Measurements from ENCODE around the gene DOK6.
"Not testable (repeated sequence)": the region's sequence is repeated elsewhere in the genome, so short reads cannot be mapped to it uniquely, and the experiment has no call there.

The DOK6 gene

GRCh38 chr18:69870736-69871135 is 470.0 kb downstream of the DOK6 start:
- no peak for DNase-seq

- DNase-seq: no peak
These were observed 470.7 kb downstream of the DOK6 start for GRCh38 chr18:69871363-69871762.

- DNase-seq: no peak
These were observed 472.0 kb downstream of the DOK6 start for GRCh38 chr18:69872661-69873060.

GRCh38 chr18:69874058-69874457 is 473.4 kb downstream of the DOK6 start:
- no peak for DNase-seq

GRCh38 chr18:69876490-69876889 is 475.8 kb downstream of the DOK6 start:
- no peak for DNase-seq

GRCh38 chr18:69878213-69878933 is 477.7 kb downstream of the DOK6 start:
- no peak for DNase-seq

GRCh38 chr18:69879051-69879450 is 478.4 kb downstream of the DOK6 start:
- not testable (repeated sequence) for DNase-seq

GRCh38 chr18:69880083-69880482 is 479.4 kb downstream of the DOK6 start:
- no peak for DNase-seq

- no peak for DNase-seq
These were observed 482.4 kb downstream of the DOK6 start for GRCh38 chr18:69882965-69883668.

GRCh38 chr18:69883781-69884180 is 483.1 kb downstream of the DOK6 start:
- DNase-seq: no peak

GRCh38 chr18:69885355-69885754 is 484.7 kb downstream of the DOK6 start:
- no peak for DNase-seq

- DNase-seq: no peak
These were observed 485.3 kb downstream of the DOK6 start for GRCh38 chr18:69885841-69886531.

GRCh38 chr18:69887256-69887655 is 486.6 kb downstream of the DOK6 start:
- no peak for DNase-seq

- no peak for DNase-seq
These were observed 488.3 kb downstream of the DOK6 start for GRCh38 chr18:69889009-69889408.

- no peak for DNase-seq
These were observed 489.9 kb downstream of the DOK6 start for GRCh38 chr18:69890558-69890957.

- DNase-seq: no peak
These were observed 493.8 kb downstream of the DOK6 start for GRCh38 chr18:69894467-69894866.

- DNase-seq: no peak
These were observed 494.7 kb downstream of the DOK6 start for GRCh38 chr18:69895066-69896047.

- DNase-seq: no peak
These were observed 496.9 kb downstream of the DOK6 start for GRCh38 chr18:69897397-69898108.

- no peak for DNase-seq
These were observed 497.7 kb downstream of the DOK6 start for GRCh38 chr18:69898241-69898861.
